Raji (cell line): ENCODE results near the gene MPP1.

Experiments
- POLR2A ChIP-seq: IDR thresholded peaks from 2 replicates; pipeline ENCODE4 v1.6.1; 2011; ENCODE audit warnings: low read depth, low read length, control low read depth; ENCODE audit not compliant: insufficient read depth

The MPP1 gene

GRCh38 chrX:154751203-154751668 is 54.0 kb downstream of the MPP1 start:
- no peak for TF ChIP-seq POLR2A

- TF ChIP-seq POLR2A: no peak
These were observed 54.7 kb downstream of the MPP1 start, which contains the start of gene GAB3 for GRCh38 chrX:154750301-154751202. GAB3 (minus strand) TSS chrX:154751077; CDS start chrX:154751025, 52 bp downstream.

- no peak for TF ChIP-seq POLR2A
These were observed 55.4 kb downstream of the MPP1 start for GRCh38 chrX:154749856-154750255.

DNA sequence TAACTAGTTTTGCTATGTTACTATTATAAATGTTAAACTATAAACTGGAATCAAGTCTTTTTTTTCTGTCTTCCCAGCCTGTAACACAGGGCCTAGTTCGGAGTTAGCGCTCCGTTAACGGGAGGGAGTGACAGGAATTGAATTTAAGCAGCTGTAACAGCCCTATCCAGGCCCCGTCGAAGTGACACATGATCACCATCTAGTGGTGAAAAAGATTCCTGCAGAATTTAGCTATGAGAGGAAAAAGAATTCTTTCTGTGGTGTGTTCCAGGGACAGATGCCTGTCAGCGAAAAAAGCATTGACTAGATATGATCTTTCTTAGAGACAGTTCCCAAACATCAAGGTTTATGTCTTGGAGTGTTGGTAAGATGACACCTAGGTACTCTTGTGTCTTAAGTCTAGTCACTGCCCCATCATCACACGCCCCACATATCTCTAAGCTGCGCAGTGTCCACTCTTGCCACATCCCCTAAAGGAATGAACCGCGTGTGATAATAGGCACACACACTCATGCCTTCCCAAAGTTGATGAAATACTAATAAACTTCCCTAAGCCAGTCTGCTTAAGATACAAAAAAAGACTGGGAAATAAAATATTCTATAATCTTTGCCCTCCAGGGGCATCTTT is 56.5 kb downstream of the MPP1 start:
- no peak for TF ChIP-seq POLR2A

DNA sequence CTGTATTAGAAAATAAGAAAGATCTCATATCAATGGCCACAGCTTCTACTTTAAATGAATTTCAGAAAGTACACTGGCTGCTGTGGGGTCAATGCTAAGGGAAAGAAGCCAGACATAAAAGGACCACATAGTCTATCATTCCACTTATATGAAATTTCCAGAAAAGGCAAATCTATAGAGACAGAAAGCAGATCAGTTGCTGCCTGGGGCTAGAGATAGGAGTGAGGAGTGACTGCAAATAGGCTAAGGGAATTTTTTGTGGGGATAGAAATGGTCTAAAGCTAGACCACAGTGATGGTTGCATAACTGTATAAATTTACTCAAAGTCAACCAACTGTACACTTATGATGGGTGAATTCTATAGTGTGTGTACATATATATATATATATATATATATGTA is 62.7 kb downstream of the MPP1 start:
- TF ChIP-seq POLR2A: no peak

DNA sequence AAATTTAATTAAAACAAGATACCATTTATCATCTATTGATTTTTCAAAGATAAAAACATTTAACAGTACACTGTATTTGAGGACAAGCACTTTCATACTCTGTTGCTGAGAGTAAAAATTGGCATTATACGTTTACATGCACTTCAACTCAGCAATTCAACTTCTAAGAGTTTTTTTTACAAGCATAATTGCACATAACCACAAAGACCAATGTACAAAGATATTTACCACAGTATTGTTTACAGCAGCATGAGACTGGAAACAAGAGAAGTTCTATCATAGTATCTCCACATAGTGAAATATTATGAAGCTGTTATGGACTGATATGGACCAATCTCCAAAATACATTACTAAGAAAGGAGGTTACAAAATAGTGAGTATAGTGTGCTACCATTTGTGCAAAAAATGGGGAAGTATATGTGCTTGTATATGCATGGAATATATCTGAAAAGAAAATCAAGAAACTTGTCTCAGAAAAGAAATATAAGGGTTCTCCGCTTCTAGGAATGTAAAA is 65.3 kb downstream of the MPP1 start:
- no peak for TF ChIP-seq POLR2A

- TF ChIP-seq POLR2A: no peak
These were observed 67.1 kb downstream of the MPP1 start for GRCh38 chrX:154738011-154738738.

DNA sequence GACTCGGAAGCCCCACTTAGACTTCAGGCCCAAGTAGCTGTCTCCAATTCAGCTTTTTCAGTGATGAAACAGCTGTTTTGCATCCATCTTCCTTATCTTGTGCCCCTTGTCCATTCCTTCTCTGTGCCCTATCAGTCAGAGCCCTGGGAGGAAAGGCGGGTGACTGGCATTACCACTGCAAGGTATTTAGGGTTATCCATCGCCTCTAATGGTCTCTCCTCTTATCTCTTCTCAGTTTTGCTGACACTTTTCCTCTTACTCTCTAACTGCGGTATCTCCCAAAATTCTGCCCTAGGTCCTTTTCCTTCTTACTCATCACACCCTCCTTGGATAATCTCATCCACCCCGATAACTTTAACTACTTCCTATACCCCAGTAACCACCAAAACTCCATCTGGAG is 68.1 kb downstream of the MPP1 start:
- no peak for TF ChIP-seq POLR2A

DNA sequence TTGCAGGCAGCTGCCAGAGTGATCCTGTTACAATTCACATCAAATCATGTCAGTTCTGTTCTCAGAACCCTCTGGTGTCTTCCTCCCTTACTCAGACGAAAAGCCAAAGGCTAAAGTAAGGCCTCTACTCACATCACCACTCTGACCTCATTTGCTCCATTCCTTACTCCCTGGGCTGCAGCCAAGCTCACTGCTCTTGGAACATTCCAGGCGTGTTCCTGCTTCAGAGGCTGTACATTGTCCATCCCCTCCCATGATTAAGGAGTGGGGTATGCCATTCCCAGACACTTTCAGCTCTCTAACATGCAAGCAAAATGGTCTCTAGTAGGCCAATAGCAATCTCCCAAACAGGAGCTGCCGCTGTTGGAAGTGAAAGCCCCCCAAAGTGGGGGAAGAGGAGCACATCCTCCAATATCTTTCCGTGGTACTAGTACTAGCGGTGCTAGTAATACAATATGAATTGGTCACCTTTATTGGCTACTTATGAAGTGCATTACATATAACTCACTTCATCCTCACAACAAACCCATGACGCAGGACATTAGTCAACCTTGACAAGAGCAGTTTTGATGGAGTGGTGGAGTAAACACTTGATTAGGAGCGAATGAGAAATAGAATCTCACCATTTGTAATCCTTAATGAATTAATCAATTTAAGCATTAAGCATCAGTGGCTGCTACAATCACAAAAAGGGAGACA is 69.4 kb downstream of the MPP1 start:
- no peak for TF ChIP-seq POLR2A

DNA sequence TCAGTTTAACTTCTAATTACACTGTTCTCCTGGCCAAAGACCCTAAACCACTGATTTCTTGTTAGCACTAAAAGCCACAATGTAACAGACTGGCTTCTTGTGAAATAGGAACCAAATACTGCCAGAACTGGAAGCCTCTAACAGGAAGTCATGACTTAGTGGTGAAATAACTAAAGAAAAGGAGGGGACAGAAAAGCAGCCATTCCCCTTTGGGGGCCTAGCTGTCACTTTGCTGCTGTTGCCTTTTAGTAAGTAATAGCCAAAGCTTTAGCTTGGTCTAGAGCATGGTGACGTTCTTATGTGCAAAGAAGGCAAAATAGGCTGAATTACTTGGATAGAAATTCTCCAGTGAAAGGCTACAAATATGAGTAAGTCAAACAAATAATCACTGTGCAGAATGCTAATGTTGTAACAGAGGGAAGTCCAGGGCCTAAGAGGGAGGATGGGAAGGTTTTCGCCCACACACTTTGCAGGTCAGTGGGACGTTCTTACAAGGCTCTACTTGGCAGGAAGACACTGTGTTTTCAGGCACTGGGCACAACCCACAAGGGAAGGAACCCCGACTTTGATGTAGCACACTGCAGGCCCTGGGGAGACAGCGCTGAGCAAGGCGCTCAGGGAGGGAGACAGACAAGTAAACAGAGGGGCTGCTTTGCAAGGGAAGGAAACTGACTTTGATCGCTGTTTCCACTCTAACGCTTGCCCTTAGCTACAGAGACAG is 71.1 kb downstream of the MPP1 start:
- TF ChIP-seq POLR2A: no peak

DNA sequence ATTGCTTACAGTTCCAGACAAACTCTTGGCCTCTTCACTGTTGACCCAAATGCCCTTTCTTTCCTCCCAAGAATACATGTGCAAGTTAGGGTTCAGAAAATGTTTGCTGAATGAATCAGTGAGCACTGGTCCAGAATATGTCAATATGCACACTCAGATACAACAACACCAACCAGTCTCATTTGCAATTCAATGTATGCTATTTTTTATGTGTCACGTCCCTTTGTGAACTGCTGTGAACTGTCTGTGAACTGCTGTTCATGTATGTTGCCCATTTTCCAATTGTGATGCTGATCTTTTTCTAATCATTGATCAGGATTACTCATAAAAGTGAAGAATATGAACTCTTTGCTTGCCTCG is 72.2 kb downstream of the MPP1 start:
- TF ChIP-seq POLR2A: no peak

DNA sequence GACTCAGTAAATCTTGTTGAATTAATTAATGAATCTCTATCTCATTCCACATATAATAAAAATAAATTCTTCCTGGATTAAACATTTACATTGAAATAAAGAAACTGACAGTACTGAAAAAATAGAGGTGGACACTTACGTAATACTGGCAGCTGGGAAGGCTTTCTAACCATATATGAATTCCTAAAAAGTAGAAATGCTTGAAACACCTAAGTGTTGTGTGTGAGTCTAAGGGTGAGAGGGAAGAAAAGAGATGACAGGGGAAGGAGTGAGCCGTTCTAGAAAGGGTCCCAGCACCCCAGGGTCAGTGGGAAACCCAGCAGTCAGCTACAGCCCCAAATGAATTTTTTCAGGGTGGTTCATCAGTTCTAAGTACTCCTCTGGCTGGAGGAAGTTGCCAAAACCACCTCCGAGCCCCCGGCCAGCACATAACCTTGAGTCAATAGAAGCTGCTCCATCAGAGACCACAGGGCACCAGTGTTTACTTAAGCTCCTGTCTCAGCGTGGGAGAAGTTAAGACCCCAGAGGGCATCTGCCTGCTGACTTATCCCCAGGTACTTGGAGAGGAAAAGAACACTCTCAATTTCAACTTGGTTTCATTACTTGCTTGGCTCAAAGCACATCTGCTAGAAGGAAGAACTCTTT is 72.7 kb downstream of the MPP1 start:
- TF ChIP-seq POLR2A: no peak

DNA sequence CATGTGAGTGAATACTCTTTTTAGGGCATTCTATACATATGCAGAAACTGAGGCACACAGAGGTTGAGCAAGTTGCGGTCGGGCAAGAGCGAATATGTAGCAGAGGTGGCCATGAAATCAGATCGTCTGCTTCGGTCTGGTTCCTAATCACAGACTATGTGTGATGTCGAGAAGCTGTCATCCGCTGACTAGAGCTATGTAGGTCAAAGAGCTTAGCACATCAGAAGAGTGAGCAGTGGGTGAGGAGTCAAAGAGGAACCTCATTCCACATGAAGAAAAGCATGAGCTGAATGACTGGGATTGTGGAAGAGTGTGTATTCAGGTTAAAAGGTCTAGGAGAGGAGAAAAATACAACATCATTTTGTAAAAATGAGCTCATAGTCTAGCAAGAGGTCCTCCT is 73.4 kb downstream of the MPP1 start:
- no peak for TF ChIP-seq POLR2A

GRCh38 chrX:154731184-154731583 is 74.1 kb downstream of the MPP1 start:
- no peak for TF ChIP-seq POLR2A

DNA sequence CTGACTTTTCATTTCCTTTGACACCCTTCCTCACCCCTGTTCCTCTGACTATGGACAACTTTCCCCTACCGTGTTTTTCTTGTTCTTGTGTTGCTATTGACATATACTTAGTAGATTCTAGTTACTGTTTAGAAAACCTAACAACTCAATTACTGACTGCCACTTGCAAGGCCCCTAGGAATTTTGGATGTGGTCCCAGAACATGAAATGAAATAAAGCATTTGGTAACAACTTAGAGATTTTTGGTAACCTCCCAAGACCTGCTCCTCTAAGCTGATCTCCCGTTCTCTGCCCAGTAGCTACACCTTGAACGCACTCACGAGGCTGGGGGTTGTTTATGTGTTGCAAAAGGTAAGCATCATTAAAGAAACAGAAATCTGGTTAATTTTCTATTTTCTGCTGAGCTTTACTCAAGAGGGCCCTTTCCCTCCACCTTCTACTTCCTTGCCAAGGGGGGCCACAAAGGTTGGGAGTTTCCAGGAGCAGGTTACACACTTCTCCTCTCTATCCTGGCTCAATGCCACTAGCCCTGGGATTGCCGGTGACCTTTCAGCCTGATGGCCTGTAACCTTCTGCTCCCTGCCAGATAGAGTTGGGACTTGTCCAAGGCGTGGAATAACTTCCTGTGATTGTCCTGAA is 74.9 kb downstream of the MPP1 start:
- TF ChIP-seq POLR2A: no peak
